HG02678 (cell line): ENCODE measurements around the gene SLC35A4.

ENCODE experiments used
- ATAC-seq: cut with Tn5 transposase; IDR thresholded peaks from one replicate; pipeline ENCODE4 v1.9.1; 2021; ENCODE audit warnings: mild to moderate bottlenecking, moderate library complexity; ENCODE audit not compliant: unreplicated experiment

The SLC35A4 gene

GRCh38 chr5:140564196-140565023 is at the start of gene SLC35A4, which contains the start of gene APBB3:
TSS of gene SLC35A4 (plus strand) at chr5:140564828. CDS start at chr5:140567170, 2,342 bp downstream.
TSS of gene APBB3 (minus strand) at chr5:140564598. CDS start at chr5:140564245, 353 bp downstream.
- ATAC-seq, result peak; percentile 89

- ATAC-seq, result no peak
These were observed 40.6 kb upstream of the SLC35A4 start for GRCh38 chr5:140524003-140524402.

GRCh38 chr5:140540227-140540626 is 24.4 kb upstream of the SLC35A4 start:
- ATAC-seq, result no peak

- no peak for ATAC-seq
These were observed 21.7 kb upstream of the SLC35A4 start for GRCh38 chr5:140542972-140543371.

- no peak for ATAC-seq
These were observed 19.6 kb upstream of the SLC35A4 start for GRCh38 chr5:140544986-140545385.

GRCh38 chr5:140545606-140546005 is 19.0 kb upstream of the SLC35A4 start:
- no peak for ATAC-seq

- ATAC-seq, result no peak
These were observed 17.6 kb upstream of the SLC35A4 start for GRCh38 chr5:140546851-140547507.

- peak; percentile 99 for ATAC-seq
These were observed 16.9 kb upstream of the SLC35A4 start, which contains the start of gene EIF4EBP3 for GRCh38 chr5:140547508-140548299. TSS of gene EIF4EBP3 (plus strand) at chr5:140547662. CDS start at chr5:140547738, 76 bp downstream.

GRCh38 chr5:140548300-140548688 is 16.3 kb upstream of the SLC35A4 start:
- ATAC-seq, result no peak

GRCh38 chr5:140548791-140549190 is 15.8 kb upstream of the SLC35A4 start:
- no peak for ATAC-seq

- no peak for ATAC-seq
These were observed 15.1 kb upstream of the SLC35A4 start for GRCh38 chr5:140549237-140550144.

GRCh38 chr5:140550147-140551079 is 14.2 kb upstream of the SLC35A4 start:
- ATAC-seq, result no peak

GRCh38 chr5:140551872-140552271 is 12.8 kb upstream of the SLC35A4 start:
- ATAC-seq, result no peak

- ATAC-seq, result no peak
These were observed 11.0 kb upstream of the SLC35A4 start for GRCh38 chr5:140553657-140554056.

GRCh38 chr5:140554454-140554853 is 10.2 kb upstream of the SLC35A4 start:
- ATAC-seq, result no peak

GRCh38 chr5:140555747-140556312 is 8.8 kb upstream of the SLC35A4 start:
- ATAC-seq, result no peak

GRCh38 chr5:140556438-140556837 is 8.2 kb upstream of the SLC35A4 start:
- ATAC-seq, result no peak

GRCh38 chr5:140557136-140557805 is 7.4 kb upstream of the SLC35A4 start, which contains the start of gene SRA1:
TSS of gene SRA1 (minus strand) at chr5:140557473. CDS start at chr5:140557452, 21 bp downstream.
- peak; percentile 98 for ATAC-seq
